Keratinocyte (primary cell): Measurements from ENCODE around the gene TMEM39B. TPM values are rescaled to one million over a fixed set of nuclear protein-coding genes. Genes with fewer than 3 reads are reported as not detected.
"Not testable (repeated sequence)": the region's sequence is repeated elsewhere in the genome, so short reads cannot be mapped to it uniquely, and the experiment has no call there.

ENCODE experiments used
- DNase-seq: peaks from one replicate; pipeline ENCODE4 v3.0.0-alpha.2; 2011; ENCODE audit warnings: low read depth, missing footprints, low spot score
- FAIRE-seq: peaks from 2 replicates; lab custom pipeline; 2011; peaks lifted over from hg19 to GRCh38; lab: Jason Lieb, UNC
- H2AFZ ChIP-seq: 2 replicates; pipeline ENCODE4 v1.6.0; 2012; ENCODE audit warnings: low read length, control low read depth, inconsistent platforms; ENCODE audit not compliant: control insufficient read depth
- H3K27ac ChIP-seq: 2 replicates; pipeline ENCODE4 v1.5.1; 2011; ENCODE audit warnings: low read length; ENCODE audit not compliant: control insufficient read depth, insufficient read depth
- H3K27me3 ChIP-seq: 3 replicates; pipeline ENCODE4 v1.6.0; 2011; ENCODE audit warnings: low read length; ENCODE audit not compliant: control insufficient read depth, insufficient read depth; ENCODE audit errors: extremely low read depth
- H3K36me3 ChIP-seq, 2 experiments: 2 replicates in 1 of 2; 3 replicates in 1 of 2; pipeline ENCODE4 v1.5.1; 2011; ENCODE audit warnings: low read length in 2 of 2, mild to moderate bottlenecking in 1 of 2; ENCODE audit not compliant: control insufficient read depth in 2 of 2, insufficient read depth in 2 of 2; ENCODE audit errors: extremely low read depth in 1 of 2
- H3K4me1 ChIP-seq: 3 replicates; pipeline ENCODE4 v1.5.1; 2011; ENCODE audit warnings: low read length; ENCODE audit not compliant: control insufficient read depth, insufficient read depth; ENCODE audit errors: extremely low read depth
- H3K4me2 ChIP-seq: 3 replicates; pipeline ENCODE4 v1.6.0; 2011; ENCODE audit warnings: low read depth, low read length; ENCODE audit not compliant: control insufficient read depth, insufficient read depth; ENCODE audit errors: extremely low read depth
- H3K4me3 ChIP-seq, 3 experiments: fragments of 200-600 bp in 1 of 3; sonication (generic) in 1 of 3; 2 replicates in 2 of 3; 3 replicates in 1 of 3; pipeline ENCODE4 v1.5.1; 2011 to 2016; ENCODE audit warnings: low read length in 3 of 3, mild to moderate bottlenecking in 3 of 3, control low read depth in 2 of 3, inconsistent platforms in 1 of 3, low read depth in 1 of 3, mixed read lengths in 1 of 3, mixed run types in 1 of 3, moderate library complexity in 1 of 3; ENCODE audit not compliant: control insufficient read depth in 2 of 3, insufficient read depth in 2 of 3; ENCODE audit errors: extremely low read depth in 1 of 3
- H3K79me2 ChIP-seq: 2 replicates; pipeline ENCODE4 v1.6.0; 2012; ENCODE audit warnings: low read length; ENCODE audit not compliant: control insufficient read depth, insufficient read depth
- H3K9ac ChIP-seq: 3 replicates; pipeline ENCODE4 v1.6.0; 2011; ENCODE audit warnings: low read length; ENCODE audit not compliant: control insufficient read depth, insufficient read depth; ENCODE audit errors: extremely low read depth
- H3K9me1 ChIP-seq: 3 replicates; pipeline ENCODE4 v1.6.0; 2011; ENCODE audit warnings: low read length; ENCODE audit not compliant: control insufficient read depth, insufficient read depth; ENCODE audit errors: extremely low read depth
- H3K9me3 ChIP-seq: 2 replicates; pipeline ENCODE4 v1.5.1; 2012; ENCODE audit warnings: low read depth, low read length; ENCODE audit not compliant: control insufficient read depth
- H4K20me1 ChIP-seq: 3 replicates; pipeline ENCODE4 v1.6.0; 2011; ENCODE audit warnings: low read length; ENCODE audit not compliant: control insufficient read depth, insufficient read depth; ENCODE audit errors: extremely low read depth
- EZH2 ChIP-seq: IDR thresholded peaks from one replicate; pipeline ENCODE4 v1.6.1; 2012; ENCODE audit warnings: inconsistent platforms, mild to moderate bottlenecking, low read length, moderate library complexity
- dilution Hi-C: fragments of 300-500 bp; cut with MboI; formaldehyde crosslinking; loops from one replicate; pipeline ENCODE4 v1.7.0; 2020; ENCODE audit warnings: low sequenced_read_pairs; ENCODE audit not compliant: extremely low pct_ligation_motif_present
- polyA plus RNA-seq, 5 experiments: library from polyadenylated mRNA; depleted of rRNA in 3 of 5; stranded (reverse) in 3 of 5; stranded (forward) in 1 of 5; unstranded in 1 of 5; fragments of >200 nt; gene quantifications; 1 replicate in 1 of 5; 2 replicates in 3 of 5; 3 replicates in 1 of 5; pipeline versions ENCODE4 v1.2.1 to v1.2.3, GENCODE V29; 2011 to 2012; ENCODE audit warnings: missing spikeins in 2 of 5, low read depth in 1 of 5, low replicate concordance in 1 of 5
- TF ChIP-seq, protein P1 (sequence below), 3 experiments: IDR thresholded peaks in 1 of 3; conservative IDR thresholded peaks in 1 of 3; optimal IDR thresholded peaks in 1 of 3; 2 replicates in 2 of 3; 3 replicates in 1 of 3; pipeline versions ENCODE3 to v1.5.1; 2011; ENCODE audit warnings: low read length in 3 of 3, mild to moderate bottlenecking in 3 of 3, moderate library complexity in 2 of 3, control low read depth in 1 of 3, inconsistent platforms in 1 of 3; ENCODE audit not compliant: insufficient read depth in 2 of 3; ENCODE audit errors: extremely low read depth in 1 of 3

TMEM39B gene
- polyA plus RNA-seq, 1 donor (not counting 4 experiments of a cell fraction or from before 2014, with no cell fraction given): 6.8 TPM

GRCh38 chr1:32082022-32082421 is 9.3 kb downstream of the TMEM39B start:
- Histone ChIP-seq H3K27ac (no peak overlapping the region), H3K27me3 (no peaks in the 10 kb centered on the region), H3K4me2 (no peak overlapping the region), H3K4me1 (no peaks in the 10 kb centered on the region), H3K9ac (no peak overlapping the region), H4K20me1 (no peaks in the 10 kb centered on the region), H3K4me3 (no peak overlapping the region), H3K79me2 (no peaks in the 10 kb centered on the region), H3K9me1 (no peaks in the 10 kb centered on the region), H2AFZ (no peak overlapping the region), H3K9me3 (no peaks in the 10 kb centered on the region), H3K36me3 (peaks cover 8 to 13% of the 10 kb centered on the region in 2 experiments)
- dilution Hi-C loops: no loop called here
- TF ChIP-seq, protein P1, sequence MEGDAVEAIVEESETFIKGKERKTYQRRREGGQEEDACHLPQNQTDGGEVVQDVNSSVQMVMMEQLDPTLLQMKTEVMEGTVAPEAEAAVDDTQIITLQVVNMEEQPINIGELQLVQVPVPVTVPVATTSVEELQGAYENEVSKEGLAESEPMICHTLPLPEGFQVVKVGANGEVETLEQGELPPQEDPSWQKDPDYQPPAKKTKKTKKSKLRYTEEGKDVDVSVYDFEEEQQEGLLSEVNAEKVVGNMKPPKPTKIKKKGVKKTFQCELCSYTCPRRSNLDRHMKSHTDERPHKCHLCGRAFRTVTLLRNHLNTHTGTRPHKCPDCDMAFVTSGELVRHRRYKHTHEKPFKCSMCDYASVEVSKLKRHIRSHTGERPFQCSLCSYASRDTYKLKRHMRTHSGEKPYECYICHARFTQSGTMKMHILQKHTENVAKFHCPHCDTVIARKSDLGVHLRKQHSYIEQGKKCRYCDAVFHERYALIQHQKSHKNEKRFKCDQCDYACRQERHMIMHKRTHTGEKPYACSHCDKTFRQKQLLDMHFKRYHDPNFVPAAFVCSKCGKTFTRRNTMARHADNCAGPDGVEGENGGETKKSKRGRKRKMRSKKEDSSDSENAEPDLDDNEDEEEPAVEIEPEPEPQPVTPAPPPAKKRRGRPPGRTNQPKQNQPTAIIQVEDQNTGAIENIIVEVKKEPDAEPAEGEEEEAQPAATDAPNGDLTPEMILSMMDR (optimal IDR thresholded peaks at IDR 0.05 in 1 of 3, IDR thresholded peaks at IDR 0.05 in 1 of 3, conservative IDR thresholded peaks at IDR 0.05 in 1 of 3; ENCODE audit: extremely low read depth in 1 of 3, insufficient read depth in 2 of 3, low read length in 3 of 3): no peak
- TF ChIP-seq EZH2: no peak
- DNase-seq (no peak), FAIRE-seq (no peak)

GRCh38 chr1:32086381-32086780 is 13.6 kb downstream of the TMEM39B start:
- H3K4me1 ChIP-seq, H3K27ac ChIP-seq, H2AFZ ChIP-seq, H3K79me2 ChIP-seq, H3K4me3 ChIP-seq, H3K9me1 ChIP-seq, DNase-seq, H3K27me3 ChIP-seq, dilution Hi-C loops, H3K36me3 ChIP-seq, FAIRE-seq, H3K9me3 ChIP-seq, H3K4me2 ChIP-seq, H3K9ac ChIP-seq, H4K20me1 ChIP-seq: not testable (repeated sequence)

- H2AFZ ChIP-seq: no peak overlapping the region
- H3K27ac ChIP-seq: no peak overlapping the region
- H3K9me1 ChIP-seq: no peaks in the 10 kb centered on the region
- no peak overlapping the region for H3K4me2 ChIP-seq
- no peak for DNase-seq
- H3K9me3 ChIP-seq: no peaks in the 10 kb centered on the region
- no peak for FAIRE-seq
- no peak overlapping the region for H3K9ac ChIP-seq
- H3K4me3 ChIP-seq: no peak overlapping the region
- no peaks in the 10 kb centered on the region for H3K4me1 ChIP-seq
- TF ChIP-seq, protein P1 (optimal IDR thresholded peaks at IDR 0.05 in 1 of 3, IDR thresholded peaks at IDR 0.05 in 1 of 3, conservative IDR thresholded peaks at IDR 0.05 in 1 of 3; ENCODE audit: extremely low read depth in 1 of 3, insufficient read depth in 2 of 3, low read length in 3 of 3): no peak
- TF ChIP-seq EZH2: no peak
- H3K79me2 ChIP-seq: no peaks in the 10 kb centered on the region
- dilution Hi-C loops: no loop called here
- H4K20me1 ChIP-seq: no peaks in the 10 kb centered on the region
- no peaks in the 10 kb centered on the region for H3K27me3 ChIP-seq
- H3K36me3 ChIP-seq: peaks cover 16 to 24% of the 10 kb centered on the region in 2 experiments
These were observed 18.4 kb downstream of the TMEM39B start for GRCh38 chr1:32091176-32091575.
